PFSK-1 (cell line): Measurements from ENCODE around the gene CAMSAP2.

ENCODE experiments used
- FOXP2 ChIP-seq: optimal IDR thresholded peaks from 2 replicates; pipeline ENCODE3; 2011; ENCODE audit warnings: borderline replicate concordance, control low read depth, inconsistent platforms; ENCODE audit not compliant: insufficient read depth; ENCODE audit errors: extremely low read length, extremely low read depth
- POLR2AphosphoS5 ChIP-seq: IDR thresholded peaks from 2 replicates; pipeline ENCODE4 v1.6.1; 2012; ENCODE audit warnings: low read depth, mild to moderate bottlenecking, control low read depth, low read length, moderate library complexity
- REST ChIP-seq, 2 experiments: IDR thresholded peaks; 2 replicates each; pipeline versions ENCODE4 v1.6.1 to v1.8.0; 2011 to 2012; ENCODE audit warnings: low read depth in 2 of 2, low read length in 2 of 2, control low read depth in 1 of 2, inconsistent platforms in 1 of 2, mild to moderate bottlenecking in 1 of 2, moderate library complexity in 1 of 2; ENCODE audit not compliant: insufficient read depth in 1 of 2
- SIN3A ChIP-seq: IDR thresholded peaks from 2 replicates; pipeline ENCODE4 v1.6.1; 2012; ENCODE audit warnings: mild to moderate bottlenecking, low read length, moderate library complexity, borderline replicate concordance; ENCODE audit not compliant: insufficient read depth
- TAF1 ChIP-seq: IDR thresholded peaks from 2 replicates; pipeline ENCODE4 v1.6.1; 2012; ENCODE audit warnings: low read length, control low read depth, borderline replicate concordance; ENCODE audit not compliant: insufficient read depth

DNA sequence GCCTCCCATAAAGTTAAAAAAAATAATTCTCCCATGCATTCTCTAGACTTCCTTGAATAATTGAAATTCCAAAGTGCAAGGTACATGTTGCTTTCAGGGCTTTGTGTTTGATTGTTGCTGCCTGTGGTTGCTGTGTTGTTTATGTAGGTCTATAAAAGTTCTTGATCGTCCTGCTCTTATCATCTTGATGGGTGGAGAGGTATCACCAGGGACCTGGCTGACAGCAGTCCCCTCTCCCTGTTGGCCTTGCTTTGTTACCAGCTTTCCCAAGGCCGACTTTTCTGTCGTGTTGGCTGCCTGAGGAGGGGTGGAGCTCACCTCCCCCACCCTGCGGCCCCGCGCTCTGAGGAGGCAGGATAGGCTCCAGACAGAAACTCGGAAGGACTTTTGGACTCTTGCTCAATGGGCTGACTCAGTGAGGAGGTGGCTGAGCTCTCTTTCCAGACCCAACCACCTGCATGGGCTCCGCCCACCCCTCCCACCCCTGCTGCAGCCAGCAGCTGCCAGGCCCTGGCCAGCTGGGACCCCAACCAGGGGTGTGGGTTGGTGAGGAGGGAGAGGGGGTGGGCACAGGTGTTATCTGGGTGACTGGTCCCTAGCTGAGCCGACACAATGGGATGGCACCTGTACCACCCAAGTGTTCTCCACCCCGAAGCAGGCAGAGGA lies 158.0 kb downstream of the CAMSAP2 start:
- TF ChIP-seq POLR2AphosphoS5 (no peak), SIN3A (no peak), REST (IDR thresholded peaks at IDR 0.05; ENCODE audit: insufficient read depth in 1 of 2, low read depth in 2 of 2, low read length in 2 of 2) (no peak), TAF1 (no peak), FOXP2 (no peak)
